ENCODE results near the gene SLC6A9.

- no peak for TF ChIP-seq CTCF (IDR thresholded peaks at IDR 0.05)
- no peak for TF ChIP-seq POLR2AphosphoS5 (IDR thresholded peaks at IDR 0.05)
- no peak for TF ChIP-seq POLR2A (IDR thresholded peaks at IDR 0.05)
Measured at GRCh38 chr1:44072204-44072603, 40.9 kb upstream of the SLC6A9 start.

Measured in prostate gland (tissue), 2 donors.